Activated CD8-positive, alpha-beta memory T cell treated with anti-CD3 and anti-CD28 coated beads for 24 hours (primary cell): ENCODE measurements around the gene IFTAP.
A peak's percentile ranks its signal among the peaks of the same experiment; 100 is the strongest.
"Not testable (repeated sequence)": the region's sequence is repeated elsewhere in the genome, so short reads cannot be mapped to it uniquely, and the experiment has no call there.

Experiments
- DNase-seq: peaks from one replicate; pipeline ENCODE4 v3.0.0-alpha.2; 2020

IFTAP gene, protein sequence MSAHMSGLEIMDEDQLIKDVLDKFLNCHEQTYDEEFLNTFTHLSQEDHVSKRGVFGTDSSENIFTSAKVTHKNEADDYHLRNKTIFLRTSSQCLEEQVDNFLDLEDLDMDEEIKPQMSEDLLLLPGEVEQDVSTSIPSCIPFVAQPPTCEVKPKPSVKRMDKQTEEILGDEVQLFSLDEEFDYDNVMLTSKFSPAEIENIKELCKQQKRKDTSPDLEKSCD

GRCh38 chr11:36594316-36594989, at the start of gene IFTAP:
IFTAP (plus strand) TSS chr11:36594502; CDS start chr11:36610104, 15,602 bp downstream.
- peak; percentile 74 for DNase-seq

DNA sequence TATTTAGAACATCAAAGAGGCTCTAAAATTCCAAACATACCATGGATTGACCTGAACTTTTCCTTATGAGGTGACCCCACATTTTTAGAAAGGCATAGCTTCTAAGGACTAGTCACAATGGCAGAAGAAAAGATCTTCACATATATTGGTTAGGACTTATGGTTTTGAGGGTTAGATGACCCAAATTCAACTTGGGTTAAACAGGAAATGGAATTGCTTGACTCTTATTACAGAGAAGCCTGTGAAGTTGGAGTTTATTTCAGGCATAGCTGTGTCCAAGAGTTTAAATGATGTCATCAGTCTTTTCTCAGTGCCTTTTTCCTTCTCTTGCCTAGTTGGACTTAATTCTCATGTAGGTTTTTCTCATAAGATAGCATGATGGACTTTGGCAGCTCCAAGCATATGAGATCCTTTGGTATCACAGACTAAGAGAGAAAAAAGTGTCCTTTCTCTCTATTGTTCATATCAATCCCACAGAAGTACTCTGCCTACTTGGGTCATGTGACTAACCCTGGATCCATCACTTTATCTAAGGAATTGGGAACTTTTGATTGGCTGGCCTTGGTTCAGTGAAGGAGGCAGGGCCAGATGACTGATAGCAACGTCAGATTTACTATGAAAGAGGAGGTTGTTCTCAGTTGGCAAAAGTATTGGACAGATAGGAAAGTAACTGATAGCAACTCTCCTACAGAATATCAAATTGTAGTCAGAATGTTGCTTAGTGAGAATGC, 43.8 kb upstream of the IFTAP start:
- DNase-seq: no peak

DNA sequence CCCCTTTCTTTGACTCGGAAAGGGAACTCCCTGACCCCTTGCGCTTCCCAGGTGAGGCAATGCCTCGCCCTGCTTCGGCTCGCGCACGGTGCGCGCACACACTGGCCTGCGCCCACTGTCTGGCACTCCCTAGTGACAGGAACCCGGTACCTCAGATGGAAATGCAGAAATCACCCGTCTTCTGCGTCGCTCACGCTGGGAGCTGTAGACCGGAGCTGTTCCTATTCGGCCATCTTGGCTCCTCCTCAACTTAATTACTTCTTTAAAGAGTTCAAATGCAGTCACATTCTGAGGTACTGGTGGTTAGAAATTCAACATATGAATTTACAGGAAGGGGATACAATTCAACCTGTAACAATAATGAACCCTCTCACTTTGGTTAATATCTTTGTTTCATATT, 36.9 kb upstream of the IFTAP start:
- DNase-seq: not testable (repeated sequence)

GRCh38 chr11:36557991-36558390, 36.3 kb upstream of the IFTAP start:
- no peak for DNase-seq

GRCh38 chr11:36558571-36559413, 35.5 kb upstream of the IFTAP start:
- no peak for DNase-seq

DNA sequence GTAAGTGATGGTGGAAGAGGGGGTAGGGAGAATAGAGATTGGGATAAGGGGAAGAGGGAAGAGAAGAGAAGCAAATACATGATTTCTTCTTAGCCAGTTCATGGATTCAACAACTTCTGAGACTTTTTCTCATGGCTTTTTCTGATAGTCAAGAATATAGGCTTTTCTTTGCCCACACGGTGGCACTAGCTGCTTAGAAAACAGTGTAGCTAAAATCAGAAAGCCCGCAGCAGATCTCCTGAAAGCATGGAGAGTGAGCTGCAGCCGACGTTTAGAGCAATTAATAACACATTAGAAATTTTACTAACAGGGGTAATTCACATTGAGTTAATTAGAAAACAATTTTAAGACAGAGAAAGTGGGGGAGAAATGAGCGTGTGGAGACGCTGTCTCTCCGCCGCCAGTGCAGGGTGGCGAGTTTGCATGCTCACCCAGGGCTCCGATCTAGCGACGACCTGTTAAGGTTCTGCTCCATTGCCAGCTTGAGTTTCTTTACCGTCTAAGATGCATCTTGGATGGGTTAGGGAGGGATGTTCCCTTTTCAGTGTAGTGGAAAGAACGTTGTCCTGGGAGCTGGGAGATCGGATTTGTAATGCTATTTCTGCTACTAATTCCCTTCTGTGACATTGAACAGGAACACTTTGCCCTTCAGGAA, 29.8 kb upstream of the IFTAP start:
- DNase-seq: no peak

GRCh38 chr11:36565031-36565610, 29.2 kb upstream of the IFTAP start:
- DNase-seq: no peak

GRCh38 chr11:36566407-36567053, 27.8 kb upstream of the IFTAP start:
- no peak for DNase-seq

GRCh38 chr11:36567694-36568093, 26.6 kb upstream of the IFTAP start, which contains the start of gene RAG1:
RAG1 (plus strand) TSS chr11:36568007; CDS start chr11:36573305, 5,298 bp downstream.
- no peak for DNase-seq

- no peak for DNase-seq
These were observed 25.2 kb upstream of the IFTAP start for GRCh38 chr11:36569095-36569494.

- no peak for DNase-seq
These were observed 19.8 kb upstream of the IFTAP start for GRCh38 chr11:36574486-36574885.

GRCh38 chr11:36577373-36577772, 16.9 kb upstream of the IFTAP start:
- DNase-seq: no peak

DNA sequence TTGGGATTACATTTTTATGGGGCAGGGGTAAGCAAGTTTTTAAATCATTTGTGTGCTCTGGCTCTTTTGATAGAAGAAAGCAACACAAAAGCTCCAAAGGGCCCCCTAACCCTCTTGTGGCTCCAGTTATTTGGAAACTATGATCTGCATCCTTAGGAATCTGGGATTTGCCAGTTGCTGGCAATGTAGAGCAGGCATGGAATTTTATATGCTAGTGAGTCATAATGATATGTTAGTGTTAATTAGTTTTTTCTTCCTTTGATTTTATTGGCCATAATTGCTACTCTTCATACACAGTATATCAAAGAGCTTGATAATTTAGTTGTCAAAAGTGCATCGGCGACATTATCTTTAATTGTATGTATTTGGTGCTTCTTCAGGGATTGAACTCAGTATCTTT, 16.4 kb upstream of the IFTAP start:
- no peak for DNase-seq

GRCh38 chr11:36578458-36578857, 15.8 kb upstream of the IFTAP start:
- DNase-seq: no peak

- no peak for DNase-seq
These were observed 12.8 kb upstream of the IFTAP start for GRCh38 chr11:36581536-36581935.

GRCh38 chr11:36583667-36584066, 10.6 kb upstream of the IFTAP start:
- no peak for DNase-seq

DNA sequence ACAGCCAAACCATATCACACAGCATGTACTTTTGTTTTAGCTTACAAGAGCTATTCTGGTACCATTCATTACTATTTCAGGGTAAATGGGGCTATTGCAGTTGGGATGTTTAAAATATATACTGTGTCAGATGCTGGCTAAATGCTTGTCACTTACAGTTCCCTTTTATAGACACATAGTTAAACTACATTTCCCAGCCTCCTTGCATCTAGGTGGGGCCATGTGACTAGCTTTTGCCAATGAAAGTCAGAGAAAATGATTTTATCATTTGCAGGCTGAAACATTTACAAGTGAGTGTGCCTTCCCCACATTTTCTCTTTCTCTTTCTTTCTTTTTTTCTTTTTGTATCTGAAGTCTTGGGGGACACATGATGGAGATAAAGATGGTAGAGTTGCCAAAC, 7.8 kb upstream of the IFTAP start:
- DNase-seq: no peak

DNA sequence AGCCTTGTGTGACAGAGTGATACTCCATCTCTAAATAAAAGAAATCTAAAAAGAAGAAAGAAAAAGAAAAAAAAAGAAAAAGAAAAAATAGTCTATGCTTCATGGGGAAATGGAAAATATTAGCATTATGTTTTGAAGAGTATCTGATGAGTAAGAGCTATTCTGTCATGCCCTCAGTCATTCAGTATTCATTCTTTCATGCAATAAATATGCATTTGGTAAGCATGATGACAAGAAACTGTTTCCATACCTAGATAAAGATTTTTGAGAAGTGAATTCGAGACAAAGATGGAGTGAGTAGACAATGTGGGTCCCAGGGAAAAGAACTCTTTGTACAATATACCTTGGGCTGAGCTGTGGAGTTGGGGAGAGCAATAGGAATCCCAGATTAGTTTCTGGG, 6.2 kb upstream of the IFTAP start:
- DNase-seq: no peak

DNA sequence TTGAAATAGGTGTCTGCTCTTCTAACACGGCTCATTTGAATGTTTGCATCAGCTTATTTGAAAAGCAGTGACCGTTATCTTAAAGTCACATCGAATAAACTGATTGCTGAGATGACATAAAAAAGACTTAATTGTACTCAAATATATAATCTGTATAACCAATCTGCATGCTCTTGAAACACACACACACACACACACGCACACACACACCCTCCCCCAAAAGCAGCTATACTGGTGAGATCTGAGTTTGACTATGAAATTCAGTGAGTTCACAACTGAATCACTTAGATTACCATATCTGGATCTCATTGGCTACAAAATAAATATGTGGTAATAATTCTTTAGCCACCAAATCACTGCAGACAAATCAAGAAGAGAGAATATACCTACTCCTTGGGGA, 3.8 kb upstream of the IFTAP start:
- no peak for DNase-seq

DNA sequence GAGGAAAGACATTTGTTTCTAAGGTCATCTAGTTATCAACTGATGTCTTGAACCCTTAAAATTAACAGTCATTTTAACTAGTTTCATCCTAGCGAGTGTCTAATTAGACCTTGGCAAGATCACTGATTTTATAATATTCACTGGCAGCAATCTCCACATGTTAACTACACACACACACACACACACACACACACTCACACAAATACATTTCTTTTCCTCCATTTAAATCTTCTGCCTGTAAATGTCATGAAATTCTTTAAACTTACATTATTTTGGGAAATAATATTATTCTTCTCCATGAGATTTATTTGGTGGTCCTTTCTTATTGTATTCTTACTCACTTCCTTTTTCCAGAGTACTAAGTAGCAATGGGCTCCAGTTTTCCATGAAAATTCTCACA, 2.9 kb upstream of the IFTAP start:
- no peak for DNase-seq

DNA sequence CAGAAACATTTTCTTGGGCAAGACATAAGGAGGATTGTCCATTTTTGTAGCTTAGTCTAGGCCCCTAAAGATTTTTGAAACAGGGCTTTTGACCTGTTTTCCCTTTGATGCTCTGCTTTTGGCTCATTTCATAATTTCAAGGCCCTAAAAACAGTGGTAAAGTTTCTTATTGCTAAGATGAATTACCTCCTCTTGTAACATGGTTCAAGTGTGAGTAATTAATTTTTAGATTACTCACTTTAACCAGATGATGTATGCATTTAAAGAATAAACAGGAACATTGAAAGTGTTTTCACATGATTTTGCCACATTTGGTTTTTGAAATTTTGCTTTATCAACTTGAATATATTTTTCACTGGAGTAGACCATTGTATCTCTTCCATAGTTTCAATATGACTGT, 2.6 kb downstream of the IFTAP start:
- no peak for DNase-seq

DNA sequence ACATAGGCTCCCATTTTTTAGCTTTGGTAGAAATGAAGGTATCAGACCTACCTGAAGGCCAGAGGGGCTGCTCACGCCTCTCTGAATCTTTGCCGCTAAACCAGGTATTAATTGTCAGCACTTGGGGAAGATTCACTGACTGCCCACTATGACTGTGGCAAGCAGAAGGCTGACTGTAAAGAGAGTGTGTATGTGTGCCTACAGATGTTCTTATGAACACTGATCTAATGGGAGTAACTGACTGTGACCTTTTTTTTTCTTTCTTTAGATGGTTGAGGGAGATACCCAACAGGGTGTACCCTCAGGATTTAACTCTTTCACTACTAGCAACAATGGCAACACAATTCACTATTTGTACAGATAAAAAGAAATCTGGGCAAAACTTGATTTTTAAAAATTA, 3.7 kb downstream of the IFTAP start, which contains the start of gene RAG2:
TSS of gene RAG2 (minus strand) at position 186 of the 400 bp plus-strand sequence. CDS start 4,068 bp downstream, outside the sequence.
- no peak for DNase-seq
